IMR-90 (cell line): ENCODE results near the gene IL24. TPM values are rescaled to one million over a fixed set of nuclear protein-coding genes. Genes with fewer than 3 reads are reported as not detected.

Source experiments
- ATAC-seq: fragments of 200-7000 bp; cut with Tn5 transposase; 2 replicates; pipeline ENCODE4 v1.9.1; 2020; ENCODE audit warnings: low read depth, mild to moderate bottlenecking, moderate library complexity
- BruUV-seq: library from RNA; stranded (reverse); fragments of 400-500 nt; replicated peaks from 2 replicates; lab custom pipeline; 2021; lab: Mats Ljungman, UMichigan
- CTCF ChIA-PET: fragments of 300-600 bp; formaldehyde crosslinking; extraction: SDS; loops from one replicate; lab custom pipeline; 2021; ENCODE audit warnings: antibody characterized with exemption; lab: Yijun Ruan, JAX
- POLR2A ChIA-PET: fragments of 300-600 bp; sonication (Branson Sonifier 250); formaldehyde crosslinking; loops from one replicate; lab custom pipeline; 2022; ENCODE audit warnings: antibody characterized with exemption; ENCODE audit not compliant: unreplicated experiment; lab: Charles Lee
- DNase-seq: peaks from one replicate; pipeline ENCODE4 v3.0.0; 2013
- H2AFZ ChIP-seq: replicated peaks from 2 replicates; pipeline ENCODE3; 2013; ENCODE audit warnings: low read length, mild to moderate bottlenecking; ENCODE audit not compliant: poor library complexity
- H2AK5ac ChIP-seq: 2 replicates; pipeline ENCODE4 v1.6.1; 2013; ENCODE audit warnings: low read depth, low read length, inconsistent platforms
- H2AK9ac ChIP-seq: replicated peaks from 2 replicates; pipeline ENCODE3; 2013; ENCODE audit warnings: mild to moderate bottlenecking, low read depth, low read length, moderate library complexity; ENCODE audit not compliant: poor library complexity
- H2BK120ac ChIP-seq: 2 replicates; pipeline ENCODE4 v1.6.1; 2013; ENCODE audit warnings: low read depth, low read length, inconsistent platforms
- H2BK15ac ChIP-seq: 3 replicates; pipeline ENCODE4 v1.6.1; 2013; ENCODE audit warnings: low read depth, low read length, inconsistent platforms
- H2BK20ac ChIP-seq: 2 replicates; pipeline ENCODE4 v1.6.1; 2013; ENCODE audit warnings: low read depth, mild to moderate bottlenecking, inconsistent platforms, low read length, moderate library complexity
- H2BK5ac ChIP-seq: 2 replicates; pipeline ENCODE4 v1.6.1; 2013; ENCODE audit warnings: mild to moderate bottlenecking, low read depth, low read length, inconsistent platforms; ENCODE audit not compliant: poor library complexity, severe bottlenecking
- H3K14ac ChIP-seq: replicated peaks from 2 replicates; pipeline ENCODE4 v1.6.1; 2013; ENCODE audit warnings: low read depth, low read length, inconsistent platforms
- H3K18ac ChIP-seq: 2 replicates; pipeline ENCODE4 v1.6.1; 2013; ENCODE audit warnings: low read depth, low read length, control low read depth
- H3K23ac ChIP-seq: 2 replicates; pipeline ENCODE4 v1.6.1; 2013; ENCODE audit warnings: low read depth, low read length, inconsistent platforms
- H3K27ac ChIP-seq: 2 replicates; pipeline ENCODE4 v1.5.1; 2013; ENCODE audit warnings: mild to moderate bottlenecking, control low read depth, low read length; ENCODE audit not compliant: insufficient read depth
- H3K27me3 ChIP-seq: 2 replicates; pipeline ENCODE4 v1.6.1; 2013; ENCODE audit warnings: low read length; ENCODE audit not compliant: control insufficient read depth, insufficient read depth
- H3K36me3 ChIP-seq: 2 replicates; pipeline ENCODE4 v1.6.1; 2013; ENCODE audit warnings: low read length, mixed read lengths; ENCODE audit not compliant: control insufficient read depth, insufficient read depth
- H3K4ac ChIP-seq: 2 replicates; pipeline ENCODE4 v1.6.1; 2013; ENCODE audit warnings: low read depth, low read length, inconsistent platforms
- H3K4me1 ChIP-seq: 2 replicates; pipeline ENCODE4 v1.6.1; 2013; ENCODE audit warnings: low read length, mixed read lengths; ENCODE audit not compliant: control insufficient read depth, insufficient read depth
- H3K4me2 ChIP-seq: 2 replicates; pipeline ENCODE4 v1.6.1; 2013; ENCODE audit warnings: low read depth, mild to moderate bottlenecking, control low read depth, low read length, moderate library complexity
- H3K4me3 ChIP-seq: 2 replicates; pipeline ENCODE4 v1.5.1; 2013; ENCODE audit warnings: low read depth, mild to moderate bottlenecking, control low read depth, low read length, moderate library complexity; ENCODE audit not compliant: insufficient read depth
- H3K56ac ChIP-seq: 2 replicates; pipeline ENCODE4 v1.6.1; 2013; ENCODE audit warnings: low read length, inconsistent platforms; ENCODE audit not compliant: insufficient read depth; ENCODE audit errors: extremely low read depth
- H3K79me1 ChIP-seq, 2 experiments: 2 replicates each; pipeline ENCODE4 v1.6.1; 2013; ENCODE audit warnings: low read length in 2 of 2, inconsistent platforms in 1 of 2, low read depth in 1 of 2
- H3K9ac ChIP-seq: 2 replicates; pipeline ENCODE4 v1.6.1; 2013; ENCODE audit warnings: low read depth, low read length, control low read depth
- H3K9me1 ChIP-seq: 2 replicates; pipeline ENCODE4 v1.6.1; 2013; ENCODE audit warnings: low read length, inconsistent platforms; ENCODE audit not compliant: insufficient read depth
- H3K9me3 ChIP-seq: 2 replicates; pipeline ENCODE4 v1.6.1; 2013; ENCODE audit warnings: low read length; ENCODE audit not compliant: control insufficient read depth, insufficient read depth
- H4K20me1 ChIP-seq: 2 replicates; pipeline ENCODE4 v1.6.1; 2013; ENCODE audit warnings: low read length, inconsistent platforms; ENCODE audit not compliant: insufficient read depth
- H4K5ac ChIP-seq: 2 replicates; pipeline ENCODE4 v1.6.1; 2013; ENCODE audit warnings: mild to moderate bottlenecking, low read depth, low read length, control low read depth
- H4K8ac ChIP-seq, 2 experiments: 2 replicates each; pipeline ENCODE4 v1.6.1; 2013; ENCODE audit warnings: low read depth in 2 of 2, low read length in 2 of 2, control low read depth in 1 of 2, inconsistent platforms in 1 of 2
- H4K91ac ChIP-seq: 2 replicates; pipeline ENCODE4 v1.6.1; 2013; ENCODE audit warnings: low read depth, low read length, inconsistent platforms; ENCODE audit not compliant: insufficient read depth
- BHLHE40 ChIP-seq: fragments of 150-350 bp; IDR thresholded peaks from 2 replicates; pipeline ENCODE4 v1.6.1; 2016; ENCODE audit warnings: mild to moderate bottlenecking, low read depth, low read length
- CEBPB ChIP-seq: IDR thresholded peaks from 2 replicates; pipeline ENCODE4 v1.6.1; 2012; ENCODE audit warnings: low read depth, low read length, improper control_type of control experiment
- CHD1 ChIP-seq: IDR thresholded peaks from 2 replicates; pipeline ENCODE4 v1.6.1; 2012; ENCODE audit warnings: low read depth, low read length, improper control_type of control experiment
- ELK1 ChIP-seq: fragments of 150-350 bp; IDR thresholded peaks from 2 replicates; pipeline ENCODE4 v1.6.1; 2016; ENCODE audit warnings: low read depth, mild to moderate bottlenecking, low read length, moderate library complexity, borderline replicate concordance
- MAFK ChIP-seq: IDR thresholded peaks from 2 replicates; pipeline ENCODE4 v1.6.1; 2012; ENCODE audit warnings: low read depth, low read length, improper control_type of control experiment
- MAZ ChIP-seq: IDR thresholded peaks from 2 replicates; pipeline ENCODE4 v1.6.1; 2012; ENCODE audit warnings: low read depth, mild to moderate bottlenecking, low read length, improper control_type of control experiment, moderate library complexity, borderline replicate concordance
- POLR2A ChIP-seq: IDR thresholded peaks from 2 replicates; pipeline ENCODE4 v1.6.1; 2012; ENCODE audit warnings: mild to moderate bottlenecking, low read depth, low read length
- RAD21 ChIP-seq: IDR thresholded peaks from 2 replicates; pipeline ENCODE4 v1.6.1; 2012; ENCODE audit warnings: low read length, improper control_type of control experiment
- RFX5 ChIP-seq: IDR thresholded peaks from 2 replicates; pipeline ENCODE4 v1.8.0; 2012; ENCODE audit warnings: low read depth, mild to moderate bottlenecking, low read length, moderate library complexity
- SMC3 ChIP-seq: fragments of 150-350 bp; IDR thresholded peaks from 2 replicates; pipeline ENCODE4 v1.6.1; 2016; ENCODE audit warnings: low read depth, mild to moderate bottlenecking, antibody characterized with exemption, low read length, moderate library complexity
- WGBS, 2 experiments: methylation state at CpG; one replicate each; pipeline versions ENCODE4 v1.1.5 to v1.1.7; 2013; ENCODE audit warnings: missing lambda C conversion rate in 2 of 2; ENCODE audit not compliant: insufficient read length in 1 of 2; ENCODE audit errors: extremely low coverage in 2 of 2; 5-methylcytosine and 5-hydroxymethylcytosine counted together
- dilution Hi-C: fragments of 300-500 bp; cut with HindIII; formaldehyde crosslinking; loops from one replicate; pipeline ENCODE4 v1.14.3; 2018; ENCODE audit warnings: low sequenced_read_pairs; ENCODE audit not compliant: unreplicated experiment
- in situ Hi-C: fragments of 300-500 bp; cut with MboI; formaldehyde crosslinking; loops from 3 replicates; pipeline ENCODE4 v1.14.3; 2019; ENCODE audit warnings: low sequenced_read_pairs, inconsistent platforms, mixed read lengths
- intact Hi-C: fragments of 100-400 bp; cut with micrococcal nuclease; formaldehyde crosslinking; loops from 2 replicates; pipeline ENCODE4 v1.10.0; 2022
- polyA plus RNA-seq, 3 experiments: library from polyadenylated mRNA; depleted of rRNA; stranded (reverse); fragments of >200 nt; gene quantifications; 2 replicates each; pipeline ENCODE4 v1.2.3, GENCODE V29; 2012; ENCODE audit warnings: low replicate concordance in 1 of 3
- total RNA-seq: library from RNA; depleted of rRNA; stranded (reverse); fragments of >200 nt; gene quantifications from 2 replicates; pipeline ENCODE4 v1.2.3, GENCODE V29; 2012
- TF ChIP-seq, protein P1 (sequence below): fragments of 150-350 bp; IDR thresholded peaks from 2 replicates; pipeline ENCODE4 v1.6.1; 2017; ENCODE audit warnings: mild to moderate bottlenecking, antibody characterized with exemption, low read length, low read depth

IL24 gene
- total and polyA plus RNA-seq, 2 of the 4 experiments (the other 2 are of a cell fraction): 0.12 to 0.18 TPM

DNA sequence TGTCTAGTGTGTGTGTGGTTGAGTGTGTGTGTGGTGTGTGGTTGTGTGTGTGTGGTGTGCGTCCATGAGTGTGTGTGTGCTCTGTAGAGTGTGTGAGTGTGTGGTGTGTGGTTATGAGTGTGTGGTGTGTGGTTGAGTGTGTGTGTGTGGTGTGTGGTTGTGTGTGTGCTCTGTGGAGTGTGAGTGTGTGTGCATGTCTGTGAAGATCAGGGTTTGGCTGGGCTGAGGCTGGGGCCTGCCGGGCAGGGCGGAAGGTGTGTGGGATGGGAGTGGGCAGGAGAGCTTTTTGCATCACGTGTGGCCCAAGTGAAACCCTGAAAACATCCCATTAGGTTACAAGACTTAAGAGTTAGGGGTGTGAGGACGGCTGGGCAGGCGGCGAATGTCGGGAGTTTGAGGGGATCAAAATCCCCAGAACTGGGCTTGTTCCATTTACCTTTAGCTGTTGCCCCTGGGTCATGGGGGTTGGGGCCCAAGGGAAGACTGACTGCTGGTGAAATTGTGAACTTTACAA lies 27.4 kb downstream of the IL24 start:
- ChIA-PET CTCF (no interaction called here), POLR2A (no interaction called here)
- no peak overlapping the region for H3K18ac ChIP-seq
- no peak overlapping the region for H3K27ac ChIP-seq
- dilution Hi-C loops: no loop called here
- TF ChIP-seq ELK1 (no peak), SMC3 (no peak), POLR2A (no peak), MAZ (no peak), BHLHE40 (no peak), CHD1 (no peak), RFX5 (no peak), MAFK (no peak), CEBPB (no peak), RAD21 (no peak)
- TF ChIP-seq, protein P1, sequence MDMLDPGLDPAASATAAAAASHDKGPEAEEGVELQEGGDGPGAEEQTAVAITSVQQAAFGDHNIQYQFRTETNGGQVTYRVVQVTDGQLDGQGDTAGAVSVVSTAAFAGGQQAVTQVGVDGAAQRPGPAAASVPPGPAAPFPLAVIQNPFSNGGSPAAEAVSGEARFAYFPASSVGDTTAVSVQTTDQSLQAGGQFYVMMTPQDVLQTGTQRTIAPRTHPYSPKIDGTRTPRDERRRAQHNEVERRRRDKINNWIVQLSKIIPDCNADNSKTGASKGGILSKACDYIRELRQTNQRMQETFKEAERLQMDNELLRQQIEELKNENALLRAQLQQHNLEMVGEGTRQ: no peak; the same call in 1 of the 2 replicates
- DNase-seq (no peak), ATAC-seq (no peak)
- H2BK5ac ChIP-seq: peak overlapping the region; percentile 83
- no peak overlapping the region for H2BK15ac ChIP-seq
- H4K5ac ChIP-seq: no peak overlapping the region
- H3K9ac ChIP-seq: no peak overlapping the region
- no peak overlapping the region for H3K23ac ChIP-seq
- no peaks in the 10 kb centered on the region for H3K36me3 ChIP-seq
- H4K20me1 ChIP-seq: no peaks in the 10 kb centered on the region
- H3K56ac ChIP-seq: no peak overlapping the region
- no peaks in the 10 kb centered on the region; the same call in 1 of the 2 replicates for H3K4me1 ChIP-seq
- in situ Hi-C loops: no loop called here
- no TSS peak for BruUV-seq
- peaks cover 12% of the 10 kb centered on the region for H3K9me1 ChIP-seq
- peaks cover 6% of the 10 kb centered on the region; the same call in 1 of the 2 replicates for H3K27me3 ChIP-seq
- H3K9me3 ChIP-seq: no peaks in the 10 kb centered on the region
- intact Hi-C loops: no loop called here
- no peak overlapping the region for H4K91ac ChIP-seq
- H2AK5ac ChIP-seq: no peak overlapping the region
- H2AFZ ChIP-seq: no peak overlapping the region
- H2BK20ac ChIP-seq: no peak overlapping the region
- H4K8ac ChIP-seq: no peak overlapping the region
- no peak overlapping the region for H3K4me3 ChIP-seq
- no peak overlapping the region for H3K14ac ChIP-seq
- 71% methylated on average over 3 of the region's 8 CpGs; no CpG with 5 or more reads in 1 of the 2 experiments for WGBS, 2 experiments
- no peak overlapping the region for H3K4me2 ChIP-seq
- no peak overlapping the region for H2AK9ac ChIP-seq
- no peak overlapping the region for H2BK120ac ChIP-seq
- H3K79me1 ChIP-seq: no peaks in the 10 kb centered on the region; a peak in 1 of 4 replicates
- H3K4ac ChIP-seq: no peak overlapping the region
